GDM1 (cell line): ENCODE results near the gene PRDM16.

Source experiments
- DNase-seq: peaks from one replicate; lab custom pipeline; 2025; lab: John Stamatoyannopoulos, UW

PRDM16 gene

GRCh38 chr1:3124246-3124645, 55.2 kb downstream of the PRDM16 start:
- DNase-seq: no peak

- no peak for DNase-seq
Measured at GRCh38 chr1:3125078-3125477, 56.1 kb downstream of the PRDM16 start.

GRCh38 chr1:3125546-3126368, 56.8 kb downstream of the PRDM16 start:
- no peak for DNase-seq

GRCh38 chr1:3126756-3127678, 58.0 kb downstream of the PRDM16 start:
- DNase-seq: no peak

GRCh38 chr1:3127738-3128137, 58.7 kb downstream of the PRDM16 start:
- no peak for DNase-seq

GRCh38 chr1:3128431-3129132, 59.6 kb downstream of the PRDM16 start:
- no peak for DNase-seq

GRCh38 chr1:3129133-3129490, 60.1 kb downstream of the PRDM16 start:
- DNase-seq: no peak

GRCh38 chr1:3130268-3130667, 61.3 kb downstream of the PRDM16 start:
- DNase-seq: no peak

GRCh38 chr1:3132660-3133059, 63.7 kb downstream of the PRDM16 start:
- DNase-seq: no peak

- DNase-seq: no peak
Measured at GRCh38 chr1:3133686-3134085, 64.7 kb downstream of the PRDM16 start.

- no peak for DNase-seq
Measured at GRCh38 chr1:3134381-3135072, 65.5 kb downstream of the PRDM16 start.

- no peak for DNase-seq
Measured at GRCh38 chr1:3135073-3135702, 66.2 kb downstream of the PRDM16 start.

GRCh38 chr1:3135744-3136455, 66.9 kb downstream of the PRDM16 start:
- DNase-seq: no peak

GRCh38 chr1:3136532-3136931, 67.5 kb downstream of the PRDM16 start:
- DNase-seq: no peak

- no peak for DNase-seq
Measured at GRCh38 chr1:3137111-3138100, 68.4 kb downstream of the PRDM16 start.

- no peak for DNase-seq
Measured at GRCh38 chr1:3138623-3139151, 69.7 kb downstream of the PRDM16 start.

GRCh38 chr1:3139451-3139852, 70.4 kb downstream of the PRDM16 start:
- no peak for DNase-seq

GRCh38 chr1:3139871-3140361, 70.9 kb downstream of the PRDM16 start:
- no peak for DNase-seq

GRCh38 chr1:3140437-3140836, 71.4 kb downstream of the PRDM16 start:
- no peak for DNase-seq
